Endothelial cell of umbilical vein (primary cell): ENCODE results near the gene PCSK6.

Experiments
- CTCF ChIP-seq, 2 donors: IDR thresholded peaks; 1 replicate in 1 of 2; 2 replicates in 1 of 2; pipeline ENCODE4 v1.5.1; 2011; ENCODE audit warnings: low read length in 2 of 2, mild to moderate bottlenecking in 2 of 2, moderate library complexity in 2 of 2, control low read depth in 1 of 2, inconsistent platforms in 1 of 2, low read depth in 1 of 2; ENCODE audit not compliant: insufficient read depth in 1 of 2; ENCODE audit errors: extremely low read depth in 1 of 2
- EZH2 ChIP-seq: IDR thresholded peaks from 2 replicates; pipeline ENCODE4 v1.6.1; 2012; ENCODE audit warnings: borderline replicate concordance, low read depth, mild to moderate bottlenecking, moderate library complexity, low read length, inconsistent platforms; ENCODE audit not compliant: severe bottlenecking
- FOS ChIP-seq: IDR thresholded peaks from 2 replicates; pipeline ENCODE4 v1.6.1; 2011; ENCODE audit warnings: mild to moderate bottlenecking, low read length, moderate library complexity, borderline replicate concordance; ENCODE audit not compliant: insufficient read depth
- GATA2 ChIP-seq: IDR thresholded peaks from 2 replicates; pipeline ENCODE4 v1.7.0; 2011; ENCODE audit warnings: low read depth, mild to moderate bottlenecking, moderate library complexity, mixed read lengths, low read length; ENCODE audit not compliant: insufficient read length, insufficient read depth
- JUN ChIP-seq: IDR thresholded peaks from 2 replicates; pipeline ENCODE4 v1.6.1; 2011; ENCODE audit warnings: borderline replicate concordance, low read depth; ENCODE audit not compliant: insufficient read length, insufficient read depth
- POLR2A ChIP-seq: IDR thresholded peaks from 2 replicates; pipeline ENCODE4 v1.6.1; 2012; ENCODE audit warnings: low read depth, mild to moderate bottlenecking, control low read depth, low read length
- POLR2AphosphoS5 ChIP-seq: IDR thresholded peaks from 2 replicates; pipeline ENCODE4 v1.6.1; 2012; ENCODE audit warnings: low read depth, mild to moderate bottlenecking, control low read depth, low read length, moderate library complexity; ENCODE audit not compliant: insufficient read depth
- TF ChIP-seq, protein P1 (sequence below): IDR thresholded peaks from 2 replicates; pipeline ENCODE4 v1.6.1; 2011; ENCODE audit not compliant: insufficient read depth, insufficient read length

DNA sequence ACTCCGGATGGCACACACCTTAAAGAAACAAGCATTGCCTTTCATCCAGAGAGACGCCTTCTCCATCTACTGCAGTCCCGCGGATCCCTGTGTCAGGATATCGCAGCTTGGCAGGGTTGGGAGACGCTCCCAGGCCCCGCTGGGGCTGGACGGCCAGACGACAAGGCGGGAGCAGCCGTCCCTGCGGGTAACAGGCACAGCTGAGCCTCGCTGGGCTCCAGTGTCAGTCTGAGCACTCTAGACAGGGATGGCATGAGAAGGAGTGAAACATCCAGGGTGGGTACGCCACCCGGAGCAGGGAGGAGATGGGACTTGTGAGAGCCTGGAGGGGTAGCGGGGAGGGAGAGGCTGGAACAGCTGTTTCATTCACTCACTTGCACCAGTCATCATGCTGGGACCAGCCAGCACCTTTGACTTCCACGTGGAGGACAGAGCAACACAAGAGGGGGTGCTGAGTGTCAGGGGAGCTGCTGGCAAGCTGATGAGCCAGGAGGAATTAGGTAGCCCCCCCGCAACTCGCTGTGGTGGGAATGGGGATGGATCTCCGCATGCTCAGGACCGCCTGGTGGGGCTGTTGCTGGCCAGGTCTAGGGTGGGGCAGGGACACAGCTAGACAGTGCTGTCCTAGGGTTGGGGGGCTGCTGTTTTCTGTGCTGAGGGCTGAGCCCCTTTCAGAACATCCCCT lies 162.9 kb downstream of the PCSK6 start:
- TF ChIP-seq POLR2A (no peak), EZH2 (no peak), GATA2 (no peak), CTCF (IDR thresholded peaks at IDR 0.05; ENCODE audit: extremely low read depth in 1 of 2, insufficient read depth in 1 of 2, low read depth in 1 of 2, low read length in 2 of 2) (no peak), POLR2AphosphoS5 (no peak), JUN (no peak), FOS (no peak)
- TF ChIP-seq, protein P1, sequence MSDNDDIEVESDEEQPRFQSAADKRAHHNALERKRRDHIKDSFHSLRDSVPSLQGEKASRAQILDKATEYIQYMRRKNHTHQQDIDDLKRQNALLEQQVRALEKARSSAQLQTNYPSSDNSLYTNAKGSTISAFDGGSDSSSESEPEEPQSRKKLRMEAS = no peak
